ENCODE results near the gene ALDOA. TPM values are rescaled to one million over a fixed set of nuclear protein-coding genes. Genes with fewer than 3 reads are reported as not detected.

The ALDOA gene
- total RNA-seq, 4 donors from 2014 or later, result 526 to 986 (median 599) TPM

- TF ChIP-seq CTCF (IDR thresholded peaks at IDR 0.05; ENCODE audit: low read depth), result no peak
These were observed 52.2 kb downstream of the ALDOA start for GRCh38 chr16:30117768-30118167.

GRCh38 chr16:30119428-30119827 is 53.9 kb downstream of the ALDOA start:
- no peak for TF ChIP-seq CTCF (IDR thresholded peaks at IDR 0.05; ENCODE audit: low read depth)

Other genes with a start within 250 kb of the ALDOA start
- 10 to 100 TPM; 13.5 to 23.6 (median 19.2) TPM for gene PAGR1, start 249.6 kb upstream of the ALDOA start, total RNA-seq
- 100 to 1,000 TPM in 2 of 4 donors, 10 to 100 TPM in 2; 47.1 to 119 (median 103) TPM for gene MVP, start 245.3 kb upstream of the ALDOA start, total RNA-seq
- gene CDIPT, start 202.5 kb upstream of the ALDOA start, total RNA-seq, result 100 to 1,000 TPM in 1 of 4 donors, 10 to 100 TPM in 3; 57.7 to 107 (median 94.7) TPM
- gene SEZ6L2, start 166.2 kb upstream of the ALDOA start, total RNA-seq, result 1 to 10 TPM in 1 of 4 donors, under 1 TPM in 2, not detected in 1; 0.66 to 5.6 (median 0.75) TPM
- 1 to 10 TPM in 1 of 4 donors, under 1 TPM in 2, not detected in 1; 0.44 to 3.7 (median 0.57) TPM for gene ASPHD1, start 165.3 kb upstream of the ALDOA start, total RNA-seq
- 10 to 100 TPM in 3 of 4 donors, 1 to 10 TPM in 1; 5.4 to 26.2 (median 23.3) TPM for gene KCTD13, start 139.5 kb upstream of the ALDOA start, total RNA-seq
- 100 to 1,000 TPM in 3 of 4 donors, 10 to 100 TPM in 1; 53.8 to 149 (median 120) TPM for gene TMEM219, start 103.7 kb upstream of the ALDOA start, total RNA-seq
- 10 to 100 TPM; 25.7 to 87.0 (median 31.4) TPM for gene TAOK2, start 91.9 kb upstream of the ALDOA start, total RNA-seq
- 10 to 100 TPM; 11.9 to 15.3 (median 14.2) TPM for gene HIRIP3, start 70.1 kb upstream of the ALDOA start, total RNA-seq
- gene INO80E, start 69.5 kb upstream of the ALDOA start, total RNA-seq, result 10 to 100 TPM in 3 of 4 donors, 1 to 10 TPM in 1; 8.5 to 45.0 (median 24.3) TPM
- gene DOC2A, start 54.7 kb upstream of the ALDOA start, total RNA-seq, result under 1 TPM in 2 of 4 donors, not detected in 2; 0.66 to 0.85 TPM
- not detected for gene C16orf92, start 42.6 kb upstream of the ALDOA start, total RNA-seq
- gene TLCD3B, start 34.5 kb upstream of the ALDOA start, total RNA-seq, result not detected
- 10 to 100 TPM; 38.2 to 46.6 (median 43.6) TPM for gene PPP4C, start 10.2 kb downstream of the ALDOA start, total RNA-seq
- 1 to 10 TPM in 1 of 4 donors, under 1 TPM in 2, not detected in 1; 0.38 to 1.2 (median 0.44) TPM for gene TBX6, start 26.2 kb downstream of the ALDOA start, total RNA-seq
- 100 to 1,000 TPM in 2 of 4 donors, 10 to 100 TPM in 2; 54.8 to 105 (median 96.5) TPM for gene YPEL3, start 30.5 kb downstream of the ALDOA start, total RNA-seq
- gene GDPD3, start 47.8 kb downstream of the ALDOA start, total RNA-seq, result 1 to 10 TPM; 2.5 to 3.6 (median 2.8) TPM
- gene MAPK3, start 57.5 kb downstream of the ALDOA start, total RNA-seq, result 10 to 100 TPM; 55.0 to 81.6 (median 76.9) TPM
- 10 to 100 TPM; 17.5 to 72.6 (median 40.5) TPM for gene CORO1A, start 117.8 kb downstream of the ALDOA start, total RNA-seq
- 100 to 1,000 TPM; 150 to 399 (median 240) TPM for gene BOLA2B, start 127.9 kb downstream of the ALDOA start, total RNA-seq
- gene SLX1A, start 128.1 kb downstream of the ALDOA start, total RNA-seq, result 10 to 100 TPM; 16.6 to 68.9 (median 29.6) TPM
- 10 to 100 TPM in 2 of 4 donors, 1 to 10 TPM in 2; 5.1 to 22.5 (median 14.6) TPM for gene SULT1A3, start 133.5 kb downstream of the ALDOA start, total RNA-seq
- 10 to 100 TPM in 1 of 4 donors, 1 to 10 TPM in 3; 2.4 to 10.9 (median 5.7) TPM for gene NPIPB13, start 182.7 kb downstream of the ALDOA start, total RNA-seq